ENCODE data around the gene ZNF214. TPM values are rescaled to one million over a fixed set of nuclear protein-coding genes. Genes with fewer than 3 reads are reported as not detected.

Gene ZNF214
- polyA plus RNA-seq (2013, experiment 1 of 2): 5.2 TPM
- polyA plus RNA-seq (2013, experiment 2 of 2): 5.5 TPM

- WGBS, 2 donors (ENCODE audit: extremely low coverage in 2 of 2, insufficient read length in 2 of 2, insufficient replicate concordance in 1 of 2): no CpG with 5 or more reads among the region's 47 CpGs
- H2BK12ac ChIP-seq (ENCODE audit: low read length): no peak within 1 kb of the TSS
Measured at GRCh38 chr11:7020183-7020917, at the start of gene ZNF214, which contains the start of gene NLRP14. Gene ZNF214, minus strand, starts transcription at chr11:7020346. Its CDS starts 17,511 bp downstream, at chr11:7002835. Gene NLRP14, plus strand, starts transcription at chr11:7020479. Its CDS starts 18,108 bp downstream, at chr11:7038587.

GRCh38 chr11:7062534-7062933 is 42.4 kb upstream of the ZNF214 start:
- peaks cover 0 to 2% of the 10 kb centered on the region in 2 donors for H3K4me1 ChIP-seq (ENCODE audit: control insufficient read depth in 2 of 2, insufficient read depth in 1 of 2, low read depth in 1 of 2, low read length in 2 of 2)
- H3K4me3 ChIP-seq (ENCODE audit: low read length in 2 of 2): no peak overlapping the region
- no peak overlapping the region for H3K4me2 ChIP-seq (ENCODE audit: insufficient read depth, low read length, poor library complexity, severe bottlenecking)
- no CpG with 5 or more reads among the region's 2 CpGs for WGBS, 2 donors (ENCODE audit: extremely low coverage in 2 of 2, insufficient read length in 2 of 2, insufficient replicate concordance in 1 of 2)
- no peak overlapping the region for H2AK5ac ChIP-seq (ENCODE audit: low read depth, low read length)
- no peaks in the 10 kb centered on the region for H3K36me3 ChIP-seq (replicated peaks in 1 of 2; ENCODE audit: control insufficient read depth in 2 of 2, insufficient read depth in 2 of 2, low read length in 2 of 2)
- H3K4ac ChIP-seq (ENCODE audit: low read length): no peak overlapping the region
- H3K27ac ChIP-seq (replicated peaks; ENCODE audit: low read length): no peak overlapping the region
- H2BK15ac ChIP-seq (ENCODE audit: low read length): no peak overlapping the region
- no peak overlapping the region for H4K91ac ChIP-seq (ENCODE audit: low read depth, low read length, poor library complexity)
- no peaks in the 10 kb centered on the region for H3K27me3 ChIP-seq (ENCODE audit: control insufficient read depth in 3 of 3, insufficient read depth in 3 of 3, low read depth in 1 of 3, low read length in 3 of 3)
- no peaks in the 10 kb centered on the region for H3K79me1 ChIP-seq (ENCODE audit: low read depth, low read length)
- no peak for DNase-seq (ENCODE audit: low spot score)
- no peak overlapping the region for H4K8ac ChIP-seq (ENCODE audit: low read depth, low read length)
- H2BK12ac ChIP-seq (ENCODE audit: low read length): no peak overlapping the region
- H2AFZ ChIP-seq (ENCODE audit: low read length): no peak overlapping the region
- no peak overlapping the region for H3K23ac ChIP-seq (ENCODE audit: low read depth, low read length, poor library complexity)
- no peak overlapping the region for H2BK120ac ChIP-seq (ENCODE audit: low read depth, low read length)
- H3K18ac ChIP-seq (ENCODE audit: low read length): no peak overlapping the region
- H3K9me3 ChIP-seq (replicated peaks in 1 of 2; ENCODE audit: control insufficient read depth in 2 of 2, insufficient read depth in 1 of 2, low read depth in 1 of 2, low read length in 2 of 2): no peaks in the 10 kb centered on the region
- no peak overlapping the region for H3K9ac ChIP-seq (ENCODE audit: low read depth, low read length, poor library complexity)
- no peak overlapping the region for H3K14ac ChIP-seq (ENCODE audit: low read length)
- H2BK5ac ChIP-seq (ENCODE audit: low read length): no peak overlapping the region

More at GRCh38 chr11:7020183-7020917, at the start of gene ZNF214, which contains the start of gene NLRP14:
- Histone ChIP-seq H2BK15ac (ENCODE audit: low read length) (peak within 1 kb of the TSS; percentile 29), H3K14ac (ENCODE audit: low read length) (no peak within 1 kb of the TSS), H3K4me2 (ENCODE audit: insufficient read depth, low read length, poor library complexity, severe bottlenecking) (peak within 1 kb of the TSS; percentile 66), H4K8ac (ENCODE audit: low read depth, low read length) (no peak within 1 kb of the TSS), H3K18ac (ENCODE audit: low read length) (peak within 1 kb of the TSS; percentile 76), H2AK5ac (ENCODE audit: low read depth, low read length) (no peak within 1 kb of the TSS), H2BK120ac (ENCODE audit: low read depth, low read length) (no peak within 1 kb of the TSS), H2AFZ (ENCODE audit: low read length) (peak within 1 kb of the TSS; percentile 93), H3K36me3 (replicated peaks in 1 of 2; ENCODE audit: control insufficient read depth in 2 of 2, insufficient read depth in 2 of 2, low read length in 2 of 2) (no peaks in the 10 kb centered on the region), H3K4ac (ENCODE audit: low read length) (no peak within 1 kb of the TSS), H2BK5ac (ENCODE audit: low read length) (no peak within 1 kb of the TSS), H3K4me1 (ENCODE audit: control insufficient read depth in 2 of 2, insufficient read depth in 1 of 2, low read depth in 1 of 2, low read length in 2 of 2) (peaks cover 4 to 5% of the 10 kb centered on the region in 2 donors), H3K4me3 (ENCODE audit: low read length in 2 of 2) (peak within 1 kb of the TSS; percentile 81 to 89), H3K23ac (ENCODE audit: low read depth, low read length, poor library complexity) (no peak within 1 kb of the TSS), H3K27ac (replicated peaks; ENCODE audit: low read length) (peak within 1 kb of the TSS; percentile 67), H3K9ac (ENCODE audit: low read depth, low read length, poor library complexity) (peak within 1 kb of the TSS; percentile 71), H3K79me1 (ENCODE audit: low read depth, low read length) (no peaks in the 10 kb centered on the region), H4K91ac (ENCODE audit: low read depth, low read length, poor library complexity) (no peak within 1 kb of the TSS), H3K9me3 (replicated peaks in 1 of 2; ENCODE audit: control insufficient read depth in 2 of 2, insufficient read depth in 1 of 2, low read depth in 1 of 2, low read length in 2 of 2) (peaks cover 0 to 3% of the 10 kb centered on the region in 2 donors), H3K27me3 (ENCODE audit: control insufficient read depth in 3 of 3, insufficient read depth in 3 of 3, low read depth in 1 of 3, low read length in 3 of 3) (peaks cover 0 to 2% (median 0%) of the 10 kb centered on the region in 3 experiments)
- DNase-seq (ENCODE audit: low spot score): peak; percentile 95

GRCh38 chr11:7060868-7061267 is 40.7 kb upstream of the ZNF214 start:
- H3K27me3 ChIP-seq (ENCODE audit: control insufficient read depth in 3 of 3, insufficient read depth in 3 of 3, low read depth in 1 of 3, low read length in 3 of 3): no peaks in the 10 kb centered on the region
- no peak for DNase-seq (ENCODE audit: low spot score)
- no CpG with 5 or more reads among the region's 1 CpG for WGBS, 2 donors (ENCODE audit: extremely low coverage in 2 of 2, insufficient read length in 2 of 2, insufficient replicate concordance in 1 of 2)
- H3K18ac ChIP-seq (ENCODE audit: low read length): no peak overlapping the region
- no peak overlapping the region for H2BK5ac ChIP-seq (ENCODE audit: low read length)
- H3K9ac ChIP-seq (ENCODE audit: low read depth, low read length, poor library complexity): no peak overlapping the region
- H2BK15ac ChIP-seq (ENCODE audit: low read length): no peak overlapping the region
- no peaks in the 10 kb centered on the region for H3K9me3 ChIP-seq (replicated peaks in 1 of 2; ENCODE audit: control insufficient read depth in 2 of 2, insufficient read depth in 1 of 2, low read depth in 1 of 2, low read length in 2 of 2)
- no peak overlapping the region for H3K4me3 ChIP-seq (ENCODE audit: low read length in 2 of 2)
- no peak overlapping the region for H4K8ac ChIP-seq (ENCODE audit: low read depth, low read length)
- no peak overlapping the region for H4K91ac ChIP-seq (ENCODE audit: low read depth, low read length, poor library complexity)
- no peak overlapping the region for H3K4me2 ChIP-seq (ENCODE audit: insufficient read depth, low read length, poor library complexity, severe bottlenecking)
- no peak overlapping the region for H2AFZ ChIP-seq (ENCODE audit: low read length)
- H3K4me1 ChIP-seq (ENCODE audit: control insufficient read depth in 2 of 2, insufficient read depth in 1 of 2, low read depth in 1 of 2, low read length in 2 of 2): peaks cover 0 to 2% of the 10 kb centered on the region in 2 donors
- H3K23ac ChIP-seq (ENCODE audit: low read depth, low read length, poor library complexity): no peak overlapping the region
- no peak overlapping the region for H2BK12ac ChIP-seq (ENCODE audit: low read length)
- H3K79me1 ChIP-seq (ENCODE audit: low read depth, low read length): no peaks in the 10 kb centered on the region
- no peak overlapping the region for H2AK5ac ChIP-seq (ENCODE audit: low read depth, low read length)
- H2BK120ac ChIP-seq (ENCODE audit: low read depth, low read length): no peak overlapping the region
- H3K36me3 ChIP-seq (replicated peaks in 1 of 2; ENCODE audit: control insufficient read depth in 2 of 2, insufficient read depth in 2 of 2, low read length in 2 of 2): no peaks in the 10 kb centered on the region
- H3K14ac ChIP-seq (ENCODE audit: low read length): no peak overlapping the region
- no peak overlapping the region for H3K4ac ChIP-seq (ENCODE audit: low read length)
- no peak overlapping the region for H3K27ac ChIP-seq (replicated peaks; ENCODE audit: low read length)

GRCh38 chr11:7057641-7058040 is 37.5 kb upstream of the ZNF214 start:
- H3K4me2 ChIP-seq (ENCODE audit: insufficient read depth, low read length, poor library complexity, severe bottlenecking): no peak overlapping the region
- no peaks in the 10 kb centered on the region for H3K79me1 ChIP-seq (ENCODE audit: low read depth, low read length)
- no peaks in the 10 kb centered on the region for H3K9me3 ChIP-seq (replicated peaks in 1 of 2; ENCODE audit: control insufficient read depth in 2 of 2, insufficient read depth in 1 of 2, low read depth in 1 of 2, low read length in 2 of 2)
- no peak overlapping the region for H3K27ac ChIP-seq (replicated peaks; ENCODE audit: low read length)
- no peak overlapping the region for H3K4ac ChIP-seq (ENCODE audit: low read length)
- no peaks in the 10 kb centered on the region for H3K36me3 ChIP-seq (replicated peaks in 1 of 2; ENCODE audit: control insufficient read depth in 2 of 2, insufficient read depth in 2 of 2, low read length in 2 of 2)
- no peak overlapping the region for H2BK12ac ChIP-seq (ENCODE audit: low read length)
- H2BK120ac ChIP-seq (ENCODE audit: low read depth, low read length): no peak overlapping the region
- H2AFZ ChIP-seq (ENCODE audit: low read length): peak overlapping the region; percentile 75
- H4K91ac ChIP-seq (ENCODE audit: low read depth, low read length, poor library complexity): no peak overlapping the region
- no peak overlapping the region for H2AK5ac ChIP-seq (ENCODE audit: low read depth, low read length)
- H3K18ac ChIP-seq (ENCODE audit: low read length): no peak overlapping the region
- no peaks in the 10 kb centered on the region for H3K4me1 ChIP-seq (ENCODE audit: control insufficient read depth in 2 of 2, insufficient read depth in 1 of 2, low read depth in 1 of 2, low read length in 2 of 2)
- no peak overlapping the region for H3K4me3 ChIP-seq (ENCODE audit: low read length in 2 of 2)
- DNase-seq (ENCODE audit: low spot score): no peak
- no peak overlapping the region for H3K23ac ChIP-seq (ENCODE audit: low read depth, low read length, poor library complexity)
- no peaks in the 10 kb centered on the region for H3K27me3 ChIP-seq (ENCODE audit: control insufficient read depth in 3 of 3, insufficient read depth in 3 of 3, low read depth in 1 of 3, low read length in 3 of 3)
- no CpG with 5 or more reads among the region's 2 CpGs for WGBS, 2 donors (ENCODE audit: extremely low coverage in 2 of 2, insufficient read length in 2 of 2, insufficient replicate concordance in 1 of 2)
- no peak overlapping the region for H3K9ac ChIP-seq (ENCODE audit: low read depth, low read length, poor library complexity)
- H2BK15ac ChIP-seq (ENCODE audit: low read length): no peak overlapping the region
- H3K14ac ChIP-seq (ENCODE audit: low read length): no peak overlapping the region
- H4K8ac ChIP-seq (ENCODE audit: low read depth, low read length): no peak overlapping the region
- H2BK5ac ChIP-seq (ENCODE audit: low read length): no peak overlapping the region

All from neuronal stem cell (in vitro differentiated cells).